ENCODE measurements around the gene SMAD5. TPM values are rescaled to one million over a fixed set of nuclear protein-coding genes. Genes with fewer than 3 reads are reported as not detected.

The SMAD5 gene
- total and polyA plus RNA-seq, 2 of the 13 experiments (the other 11 are each of a cell fraction or from before 2014, with no cell fraction given): 27.2 to 48.5 TPM

GRCh38 chr5:136228136-136228757 lies 95.6 kb downstream of the SMAD5 start (continued):
- no peak for TF ChIP-seq BRCA1 (CRISPR knock-in tag; IDR thresholded peaks at IDR 0.05)
- TF ChIP-seq ZNF737 (CRISPR knock-in tag; IDR thresholded peaks at IDR 0.05; ENCODE audit: borderline replicate concordance): no peak

DNA sequence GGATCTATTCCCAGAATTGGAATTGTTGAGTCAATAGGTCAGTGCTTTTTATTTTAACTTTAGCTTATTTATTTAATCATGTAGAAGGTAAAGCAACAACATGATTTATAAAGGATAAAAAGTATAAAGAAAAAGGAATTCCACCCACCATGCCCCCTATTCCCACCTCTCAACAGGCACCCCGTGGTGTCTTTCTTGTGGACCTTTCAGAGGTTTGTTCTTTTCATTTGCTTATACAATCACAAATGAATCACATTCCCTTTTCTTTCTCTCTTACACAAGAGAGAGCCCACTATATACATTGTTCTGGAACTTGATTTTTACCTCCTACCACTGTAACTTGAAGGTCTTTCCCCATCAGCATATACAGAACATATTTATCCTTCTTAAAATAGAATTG lies 97.5 kb downstream of the SMAD5 start:
- Histone ChIP-seq H4K20me1 (ENCODE audit: insufficient read depth, low read length) (no peaks in the 10 kb centered on the region), H3K27me3 (ENCODE audit: control insufficient read depth in 1 of 2, insufficient read depth in 2 of 2, low read length in 2 of 2) (peaks cover 0 to 19% of the 10 kb centered on the region in 2 experiments; a peak in 2 of 5 replicates), H3K4me3 (replicated peaks in 1 of 3; ENCODE audit: insufficient read depth in 1 of 3, low read depth in 2 of 3, low read length in 3 of 3) (no peak overlapping the region), H3K9me3 (ENCODE audit: low read length) (no peaks in the 10 kb centered on the region), H3K79me2 (ENCODE audit: insufficient read depth, low read length) (no peaks in the 10 kb centered on the region), H3K4me1 (ENCODE audit: insufficient read depth, low read length) (no peaks in the 10 kb centered on the region), H2AFZ (ENCODE audit: low read length) (no peak overlapping the region), H3K9ac (ENCODE audit: insufficient read depth, low read depth, low read length) (no peak overlapping the region), H3K4me2 (ENCODE audit: low read depth, low read length) (no peak overlapping the region), H3K36me3 (replicated peaks in 1 of 2; ENCODE audit: control insufficient read depth in 1 of 2, insufficient read depth in 2 of 2, low read length in 2 of 2) (no peaks in the 10 kb centered on the region), H3K27ac (ENCODE audit: extremely low read length, insufficient read depth, low read length) (no peak overlapping the region)
- no TSS peak for BruUV-seq (replicated peaks)
- ChIA-PET CTCF (ENCODE audit: low intra/inter-chr PET ratio, low total read pairs) (no interaction called here), POLR2A (no interaction called here)
- 2% methylated on average over 1 of the region's 1 CpG for WGBS (ENCODE audit: low lambda C conversion rate)
- FAIRE-seq: no peak
- TF ChIP-seq MYC (CRISPR knock-in tag; IDR thresholded peaks at IDR 0.05; ENCODE audit: borderline replicate concordance) (no peak), ZNF34 (CRISPR knock-in tag; IDR thresholded peaks at IDR 0.05; ENCODE audit: borderline replicate concordance) (no peak), REST (IDR thresholded peaks at IDR 0.05; ENCODE audit: borderline replicate concordance in 1 of 2, low read depth in 1 of 2, low read length in 2 of 2) (no peak), ZBTB33 (CRISPR knock-in tag; IDR thresholded peaks at IDR 0.05) (no peak), ZNF44 (CRISPR knock-in tag; IDR thresholded peaks at IDR 0.05) (no peak), RBM39 (IDR thresholded peaks at IDR 0.05; ENCODE audit: low read depth, low read length, poor library complexity, severe bottlenecking) (no peak), EHMT2 (IDR thresholded peaks at IDR 0.05; ENCODE audit: borderline replicate concordance, low read depth, low read length) (no peak)
- TF ChIP-seq, protein P1, sequence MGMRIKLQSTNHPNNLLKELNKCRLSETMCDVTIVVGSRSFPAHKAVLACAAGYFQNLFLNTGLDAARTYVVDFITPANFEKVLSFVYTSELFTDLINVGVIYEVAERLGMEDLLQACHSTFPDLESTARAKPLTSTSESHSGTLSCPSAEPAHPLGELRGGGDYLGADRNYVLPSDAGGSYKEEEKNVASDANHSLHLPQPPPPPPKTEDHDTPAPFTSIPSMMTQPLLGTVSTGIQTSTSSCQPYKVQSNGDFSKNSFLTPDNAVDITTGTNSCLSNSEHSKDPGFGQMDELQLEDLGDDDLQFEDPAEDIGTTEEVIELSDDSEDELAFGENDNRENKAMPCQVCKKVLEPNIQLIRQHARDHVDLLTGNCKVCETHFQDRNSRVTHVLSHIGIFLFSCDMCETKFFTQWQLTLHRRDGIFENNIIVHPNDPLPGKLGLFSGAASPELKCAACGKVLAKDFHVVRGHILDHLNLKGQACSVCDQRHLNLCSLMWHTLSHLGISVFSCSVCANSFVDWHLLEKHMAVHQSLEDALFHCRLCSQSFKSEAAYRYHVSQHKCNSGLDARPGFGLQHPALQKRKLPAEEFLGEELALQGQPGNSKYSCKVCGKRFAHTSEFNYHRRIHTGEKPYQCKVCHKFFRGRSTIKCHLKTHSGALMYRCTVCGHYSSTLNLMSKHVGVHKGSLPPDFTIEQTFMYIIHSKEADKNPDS (CRISPR knock-in tag; IDR thresholded peaks at IDR 0.05): no peak
- TF ChIP-seq, protein P2, sequence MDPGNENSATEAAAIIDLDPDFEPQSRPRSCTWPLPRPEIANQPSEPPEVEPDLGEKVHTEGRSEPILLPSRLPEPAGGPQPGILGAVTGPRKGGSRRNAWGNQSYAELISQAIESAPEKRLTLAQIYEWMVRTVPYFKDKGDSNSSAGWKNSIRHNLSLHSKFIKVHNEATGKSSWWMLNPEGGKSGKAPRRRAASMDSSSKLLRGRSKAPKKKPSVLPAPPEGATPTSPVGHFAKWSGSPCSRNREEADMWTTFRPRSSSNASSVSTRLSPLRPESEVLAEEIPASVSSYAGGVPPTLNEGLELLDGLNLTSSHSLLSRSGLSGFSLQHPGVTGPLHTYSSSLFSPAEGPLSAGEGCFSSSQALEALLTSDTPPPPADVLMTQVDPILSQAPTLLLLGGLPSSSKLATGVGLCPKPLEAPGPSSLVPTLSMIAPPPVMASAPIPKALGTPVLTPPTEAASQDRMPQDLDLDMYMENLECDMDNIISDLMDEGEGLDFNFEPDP (CRISPR knock-in tag; conservative IDR thresholded peaks at IDR 0.05): no peak
- DNase-seq (ENCODE audit: low spot score): no peak
- no peak for ATAC-seq
- intact Hi-C loops (cut with micrococcal nuclease; ENCODE audit: unreplicated experiment): no loop called here
- in situ Hi-C loops (cut with HindIII; ENCODE audit: extremely low pct_ligation_motif_present, low pct_unique_long_range_greater_than_20kb): no loop called here

Data from HepG2 (cell line).